Pons (tissue), 1 donor: ENCODE measurements around the gene RABEP1.
A peak's percentile ranks its signal among the peaks of the same experiment; 100 is the strongest.
"Not testable (repeated sequence)": the region's sequence is repeated elsewhere in the genome, so short reads cannot be mapped to it uniquely, and the experiment has no call there.

Experiments used
- DNase-seq: peaks from one replicate; pipeline ENCODE4 v3.0.0-alpha.2; 2016; ENCODE audit warnings: low spot score

RABEP1 gene

DNA sequence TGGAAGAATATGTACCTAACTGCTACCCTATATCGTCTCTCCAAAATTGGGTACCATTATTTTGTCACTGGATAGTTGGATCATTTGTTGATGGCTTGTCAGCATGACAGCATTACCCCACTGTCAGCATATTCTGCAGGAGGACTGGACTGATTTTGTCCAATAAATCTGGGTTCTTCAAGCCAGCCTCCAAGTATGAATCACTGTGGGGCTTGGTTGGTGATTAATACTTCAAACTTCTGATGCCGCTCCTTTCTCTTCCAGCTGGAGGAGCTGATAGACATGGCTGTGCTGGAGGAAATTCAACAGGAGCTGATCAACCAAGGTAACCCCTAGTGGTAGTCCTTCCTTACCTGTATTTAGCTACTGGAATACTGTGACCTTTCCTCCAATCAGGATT is 140.4 kb downstream of the RABEP1 start:
- no peak for DNase-seq

DNA sequence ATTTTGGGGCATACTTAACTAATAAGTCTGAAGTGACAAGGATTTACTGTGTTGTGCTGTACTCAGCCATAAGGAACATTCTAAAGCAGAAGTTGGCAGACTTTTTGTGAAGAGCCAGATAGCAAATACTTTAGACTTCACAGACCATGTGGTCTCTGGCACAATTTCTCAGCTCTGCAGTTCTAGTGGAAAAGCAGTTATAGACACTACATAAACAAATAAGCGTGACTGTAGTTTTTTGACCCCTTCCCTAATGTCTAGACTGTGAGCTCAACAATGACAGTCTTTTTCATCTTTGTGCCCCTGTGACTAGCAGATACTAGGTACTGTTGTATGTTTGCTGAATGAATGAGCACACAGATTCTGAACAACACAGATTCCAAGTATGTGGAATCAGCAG is 142.8 kb downstream of the RABEP1 start:
- DNase-seq, result peak; percentile 57

DNA sequence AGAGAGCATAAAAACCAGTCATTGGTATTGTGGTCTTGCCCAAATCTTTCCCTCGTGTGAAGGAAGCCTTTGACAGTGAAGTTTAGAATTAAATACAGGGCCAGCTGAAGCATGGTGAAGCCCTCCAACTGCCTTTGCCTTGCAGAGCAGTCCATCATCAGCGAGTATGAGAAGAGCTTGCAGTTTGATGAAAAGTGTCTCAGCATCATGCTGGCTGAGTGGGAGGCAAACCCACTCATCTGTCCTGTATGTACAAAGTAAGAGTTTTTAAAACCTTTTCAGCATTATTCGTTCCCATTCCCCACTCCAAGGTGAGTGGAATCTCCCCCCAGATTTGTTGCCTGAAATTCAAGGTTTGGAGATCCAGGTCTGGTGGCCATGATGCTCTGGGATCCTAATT is 143.7 kb downstream of the RABEP1 start:
- no peak for DNase-seq

DNA sequence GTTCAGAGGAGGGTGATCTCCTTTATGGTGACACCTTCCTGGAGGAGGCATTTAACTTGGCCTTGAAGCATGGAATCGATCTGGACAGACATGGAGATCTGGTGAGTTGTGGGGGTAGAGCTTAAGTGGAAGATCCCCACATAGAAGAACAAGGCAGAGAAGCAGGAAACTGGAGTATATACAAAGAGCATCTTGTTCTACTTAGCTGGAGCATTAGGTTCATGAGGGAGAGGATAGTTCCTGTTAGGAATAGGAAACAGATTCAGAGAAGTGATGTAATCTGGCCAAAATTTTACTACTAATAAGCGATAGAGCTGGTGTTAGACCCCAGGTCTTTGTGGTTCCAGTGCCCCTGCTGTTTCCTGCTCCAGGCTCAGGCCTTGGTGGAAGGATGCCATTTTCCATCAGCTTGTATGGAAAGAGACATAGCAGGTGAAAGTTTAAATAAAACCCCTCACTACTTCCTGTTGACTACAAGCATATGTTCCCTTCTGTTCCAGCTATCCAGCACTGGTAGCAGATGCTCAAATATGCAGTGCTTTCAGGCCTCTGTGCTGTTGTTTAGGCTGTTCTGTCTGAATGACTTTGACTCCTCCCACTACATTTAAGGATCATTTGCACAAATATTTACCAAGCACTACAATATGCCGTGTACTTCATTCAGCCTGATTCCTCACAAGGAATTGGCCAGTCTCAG is 147.3 kb downstream of the RABEP1 start:
- DNase-seq, result no peak

DNA sequence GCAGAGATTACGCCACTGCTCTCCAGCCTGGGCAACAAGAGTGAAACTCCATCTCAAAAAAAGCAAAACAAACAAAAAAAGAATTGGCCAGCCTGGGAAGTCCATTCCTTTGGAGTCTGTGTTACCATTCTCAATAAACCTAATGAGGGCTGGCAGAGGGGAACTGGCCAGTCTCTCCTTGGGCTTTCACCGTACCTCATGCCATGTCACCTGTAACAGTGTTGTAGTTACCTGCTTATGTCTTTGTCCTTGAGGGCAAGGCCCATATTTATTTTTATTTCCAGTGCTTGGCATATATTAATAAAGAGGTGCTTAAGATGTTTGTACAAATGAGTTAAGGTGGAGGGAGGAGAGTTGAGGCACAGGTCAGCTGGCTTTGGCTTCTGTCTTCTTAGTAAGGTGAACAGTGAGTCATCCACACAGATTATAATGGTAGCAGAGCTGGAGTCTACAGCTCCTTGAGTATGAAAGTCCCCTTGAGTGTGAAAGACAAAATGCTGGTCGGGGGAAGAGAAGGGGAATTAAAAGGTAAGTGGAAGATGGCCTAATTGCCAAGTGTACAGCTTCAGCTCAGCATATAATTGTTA is 148.4 kb downstream of the RABEP1 start:
- DNase-seq, result no peak

DNA sequence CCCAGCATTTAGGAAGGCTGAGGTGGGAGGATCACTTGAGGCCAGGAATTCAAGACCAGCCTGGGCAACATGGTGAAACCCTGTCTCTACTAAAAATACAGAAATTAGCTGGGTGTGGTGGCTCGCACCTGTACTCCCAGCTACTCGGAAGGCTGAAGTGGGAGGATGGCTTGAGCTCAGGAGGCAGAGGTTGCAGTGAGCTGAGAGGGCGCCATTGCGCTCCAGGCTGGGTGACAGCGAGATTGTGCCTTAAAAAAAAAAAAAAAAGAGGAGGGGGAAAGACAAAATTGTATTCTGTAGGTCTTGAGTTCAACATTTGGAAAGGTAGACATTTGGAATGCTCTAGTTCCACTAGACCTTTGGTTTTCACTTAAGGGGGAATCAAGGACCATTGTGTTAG is 149.2 kb downstream of the RABEP1 start:
- not testable (repeated sequence) for DNase-seq

DNA sequence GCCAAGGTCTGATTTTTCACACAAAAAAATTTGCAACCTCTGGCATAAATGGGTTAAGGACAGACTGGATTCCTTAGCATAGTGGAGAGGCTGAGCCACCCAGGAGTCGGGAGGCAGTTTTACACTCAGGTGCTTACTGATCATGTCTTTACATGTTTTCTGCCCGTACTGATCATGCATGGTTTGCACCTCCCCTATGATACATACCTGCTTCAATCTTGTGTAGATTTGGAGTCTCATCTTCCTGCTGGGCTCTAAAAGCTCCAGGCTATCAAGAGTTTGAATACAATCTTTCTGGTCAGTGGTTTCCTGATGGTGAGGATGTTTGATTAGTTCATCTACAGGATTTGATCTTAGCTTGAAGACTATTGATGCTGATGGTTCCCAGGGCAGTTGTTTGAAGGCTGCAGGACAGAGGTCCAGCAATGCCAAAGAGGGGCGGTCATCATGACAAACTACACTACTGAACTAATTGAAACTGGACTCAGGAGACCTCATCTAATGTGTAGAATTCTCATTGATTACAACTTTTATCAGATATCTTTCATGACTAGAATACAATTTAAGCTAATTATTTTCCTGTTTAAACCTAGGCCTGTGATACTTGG is 150.0 kb downstream of the RABEP1 start:
- no peak for DNase-seq

DNA sequence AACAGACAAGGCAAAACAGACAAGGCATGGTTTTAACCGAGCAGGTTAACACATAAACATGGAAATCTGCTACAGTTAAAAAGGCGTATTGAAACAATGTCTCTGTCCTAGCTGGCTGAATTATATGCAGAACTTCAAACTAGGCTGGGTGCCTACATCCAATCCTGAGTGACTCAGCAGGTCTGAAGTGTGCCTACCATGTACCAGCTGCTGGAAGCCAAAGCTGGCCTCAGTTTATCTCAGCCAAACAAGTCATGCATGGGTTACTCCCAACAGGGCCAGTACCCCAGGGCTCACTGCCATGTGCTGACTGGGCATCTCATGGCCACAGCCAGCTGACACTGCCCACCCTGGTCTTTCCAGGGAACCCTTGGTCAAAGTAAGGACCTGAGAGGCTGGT is 152.9 kb downstream of the RABEP1 start:
- no peak for DNase-seq
